GM23338 (cell line): ENCODE data around the gene DOK7.

Experiments
- CTCF ChIP-seq, 2 experiments: fragments of 200-600 bp in 1 of 2; sonication (generic) in 1 of 2; conservative IDR thresholded peaks; 2 replicates each; pipeline versions ENCODE4 v1.5.1 to v1.6.1; 2016 to 2017; ENCODE audit warnings: antibody characterized with exemption in 2 of 2, low read depth in 2 of 2, mild to moderate bottlenecking in 2 of 2, moderate library complexity in 1 of 2
- EZH2 ChIP-seq: fragments of 200-600 bp; sonication (generic); IDR thresholded peaks from one replicate; pipeline ENCODE4 v1.8.0; 2017; ENCODE audit warnings: antibody characterized with exemption, mild to moderate bottlenecking, low read depth; ENCODE audit not compliant: unreplicated experiment
- EZH2phosphoT487 ChIP-seq: fragments of 200-600 bp; sonication (generic); IDR thresholded peaks from one replicate; pipeline ENCODE4 v1.8.1; 2018; ENCODE audit warnings: antibody characterized with exemption; ENCODE audit not compliant: unreplicated experiment
- REST ChIP-seq: IDR thresholded peaks from one replicate; pipeline ENCODE4 v1.6.1; 2018; ENCODE audit warnings: antibody characterized with exemption; ENCODE audit not compliant: unreplicated experiment

GRCh38 chr4:3531318-3531878 is 68.3 kb downstream of the DOK7 start:
- TF ChIP-seq CTCF (conservative IDR thresholded peaks at IDR 0.05; ENCODE audit: low read depth in 2 of 2) (no peak), EZH2 (no peak), REST (no peak), EZH2phosphoT487 (no peak)
